Breast epithelium (tissue), 3 donors: ENCODE data around the gene FANCG.

Source experiments
- POLR2A ChIP-seq: fragments of 450-650 bp; IDR thresholded peaks from one replicate; pipeline ENCODE4 v1.6.1; 2016; ENCODE audit warnings: antibody characterized with exemption, mild to moderate bottlenecking, moderate library complexity
- TF ChIP-seq, protein P1 (sequence below), 3 donors: fragments of 450-650 bp; IDR thresholded peaks; one replicate each; pipeline ENCODE4 v1.5.1; 2016 to 2017; ENCODE audit warnings: antibody characterized with exemption in 3 of 3, mild to moderate bottlenecking in 3 of 3, moderate library complexity in 3 of 3

- TF ChIP-seq, protein P1, sequence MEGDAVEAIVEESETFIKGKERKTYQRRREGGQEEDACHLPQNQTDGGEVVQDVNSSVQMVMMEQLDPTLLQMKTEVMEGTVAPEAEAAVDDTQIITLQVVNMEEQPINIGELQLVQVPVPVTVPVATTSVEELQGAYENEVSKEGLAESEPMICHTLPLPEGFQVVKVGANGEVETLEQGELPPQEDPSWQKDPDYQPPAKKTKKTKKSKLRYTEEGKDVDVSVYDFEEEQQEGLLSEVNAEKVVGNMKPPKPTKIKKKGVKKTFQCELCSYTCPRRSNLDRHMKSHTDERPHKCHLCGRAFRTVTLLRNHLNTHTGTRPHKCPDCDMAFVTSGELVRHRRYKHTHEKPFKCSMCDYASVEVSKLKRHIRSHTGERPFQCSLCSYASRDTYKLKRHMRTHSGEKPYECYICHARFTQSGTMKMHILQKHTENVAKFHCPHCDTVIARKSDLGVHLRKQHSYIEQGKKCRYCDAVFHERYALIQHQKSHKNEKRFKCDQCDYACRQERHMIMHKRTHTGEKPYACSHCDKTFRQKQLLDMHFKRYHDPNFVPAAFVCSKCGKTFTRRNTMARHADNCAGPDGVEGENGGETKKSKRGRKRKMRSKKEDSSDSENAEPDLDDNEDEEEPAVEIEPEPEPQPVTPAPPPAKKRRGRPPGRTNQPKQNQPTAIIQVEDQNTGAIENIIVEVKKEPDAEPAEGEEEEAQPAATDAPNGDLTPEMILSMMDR (IDR thresholded peaks at IDR 0.05) = no peak
- TF ChIP-seq POLR2A = no peak
Measured at GRCh38 chr9:35114113-35114839, 34.5 kb upstream of the FANCG start.
